ENCODE results near the gene TMEM266. TPM values are rescaled to one million over a fixed set of nuclear protein-coding genes. Genes with fewer than 3 reads are reported as not detected.

Gene TMEM266
- total and polyA plus RNA-seq, 2 of the 4 experiments (the other 2 are of a cell fraction), result not detected

- Histone ChIP-seq H2BK20ac (ENCODE audit: low read depth, low read length) (peak overlapping the region; percentile 79), H4K91ac (ENCODE audit: insufficient read depth, low read depth, low read length) (peak overlapping the region; percentile 97), H3K9ac (ENCODE audit: low read depth, low read length) (peak overlapping the region; percentile 24; the same call in 1 of the 2 replicates), H3K27ac (ENCODE audit: insufficient read depth, low read length) (peak overlapping the region; percentile 83), H3K4ac (ENCODE audit: low read depth, low read length) (peak overlapping the region; percentile 96), H2AFZ (replicated peaks; ENCODE audit: low read length, poor library complexity) (peak overlapping the region; percentile 93), H3K4me3 (ENCODE audit: insufficient read depth, low read depth, low read length) (no peak overlapping the region), H3K79me1 (ENCODE audit: low read depth in 1 of 2, low read length in 2 of 2) (no peaks in the 10 kb centered on the region), H3K23ac (ENCODE audit: low read depth, low read length) (peak overlapping the region; percentile 62; the same call in 1 of the 2 replicates), H2BK5ac (ENCODE audit: low read depth, low read length, poor library complexity, severe bottlenecking) (peak overlapping the region; percentile 75), H3K4me1 (ENCODE audit: control insufficient read depth, insufficient read depth, low read length) (peaks cover 19% of the 10 kb centered on the region), H3K56ac (ENCODE audit: extremely low read depth, insufficient read depth, low read length) (no peak overlapping the region), H3K4me2 (ENCODE audit: low read depth, low read length) (no peak overlapping the region), H3K18ac (ENCODE audit: low read depth, low read length) (peak overlapping the region; percentile 89), H3K14ac (replicated peaks; ENCODE audit: low read depth, low read length) (peak overlapping the region; percentile 87), H4K8ac (ENCODE audit: low read depth in 2 of 2, low read length in 2 of 2) (peak overlapping the region; percentile 97 to 98), H2AK9ac (replicated peaks; ENCODE audit: low read depth, low read length, poor library complexity) (peak overlapping the region; percentile 87), H4K5ac (ENCODE audit: low read depth, low read length) (peak overlapping the region; percentile 96), H2BK120ac (ENCODE audit: low read depth, low read length) (peak overlapping the region; percentile 92), H4K20me1 (ENCODE audit: insufficient read depth, low read length) (no peaks in the 10 kb centered on the region), H3K9me1 (ENCODE audit: insufficient read depth, low read length) (peaks cover 13% of the 10 kb centered on the region), H3K27me3 (ENCODE audit: control insufficient read depth, insufficient read depth, low read length) (no peaks in the 10 kb centered on the region), H2AK5ac (ENCODE audit: low read depth, low read length) (peak overlapping the region; percentile 88), H3K9me3 (ENCODE audit: control insufficient read depth, insufficient read depth, low read length) (no peaks in the 10 kb centered on the region), H3K36me3 (ENCODE audit: control insufficient read depth, insufficient read depth, low read length) (no peaks in the 10 kb centered on the region), H2BK15ac (ENCODE audit: low read depth, low read length) (peak overlapping the region; percentile 98; the same call in 2 of the 3 replicates)
- ChIA-PET POLR2A (ENCODE audit: unreplicated experiment) (no interaction called here), CTCF (interaction anchor here (0.6 kb wide), 1 partner anchor 579 kb away, joined by 3 read pairs; no protein-coding TSS in a partner anchor)
- no TSS peak for BruUV-seq (replicated peaks)
- no peak for DNase-seq
- intact Hi-C loops (cut with micrococcal nuclease), result no loop called here
- in situ Hi-C loops (cut with MboI; ENCODE audit: low sequenced_read_pairs), result no loop called here
- WGBS, 2 experiments (ENCODE audit: extremely low coverage in 2 of 2, insufficient read length in 1 of 2), result 90% methylated on average over 2 of the region's 10 CpGs; no CpG with 5 or more reads in 1 of the 2 experiments
- dilution Hi-C loops (cut with HindIII; ENCODE audit: low sequenced_read_pairs, unreplicated experiment), result no loop called here
- ATAC-seq (ENCODE audit: low read depth), result peak; percentile 36; the same call in 1 of the 2 replicates
- no peak for TF ChIP-seq MAZ (IDR thresholded peaks at IDR 0.05; ENCODE audit: borderline replicate concordance, low read depth, low read length)
- TF ChIP-seq NFE2L2 (IDR thresholded peaks at IDR 0.05; ENCODE audit: low read depth, low read length), result no peak
- TF ChIP-seq POLR2A (IDR thresholded peaks at IDR 0.05; ENCODE audit: low read depth, low read length), result no peak
- TF ChIP-seq RCOR1 (IDR thresholded peaks at IDR 0.05; ENCODE audit: insufficient replicate concordance, low read length), result no peak
- TF ChIP-seq FOS (IDR thresholded peaks at IDR 0.05; ENCODE audit: low read depth, low read length), result no peak
- no peak for TF ChIP-seq CEBPB (IDR thresholded peaks at IDR 0.05; ENCODE audit: low read depth, low read length)
- TF ChIP-seq RFX5 (IDR thresholded peaks at IDR 0.05; ENCODE audit: low read depth, low read length), result no peak
- TF ChIP-seq BHLHE40 (IDR thresholded peaks at IDR 0.05; ENCODE audit: low read depth, low read length), result no peak
- TF ChIP-seq USF2 (IDR thresholded peaks at IDR 0.05; ENCODE audit: low read depth, low read length), result no peak
- TF ChIP-seq CTCF (conservative IDR thresholded peaks at IDR 0.05; ENCODE audit: low read depth, low read length), result no peak
- TF ChIP-seq CHD1 (IDR thresholded peaks at IDR 0.05; ENCODE audit: low read depth, low read length), result no peak
- TF ChIP-seq ELK1 (IDR thresholded peaks at IDR 0.05; ENCODE audit: borderline replicate concordance, low read depth, low read length), result no peak
- no peak for TF ChIP-seq RAD21 (IDR thresholded peaks at IDR 0.05; ENCODE audit: low read length)
- no peak for TF ChIP-seq SMC3 (IDR thresholded peaks at IDR 0.05; ENCODE audit: low read depth, low read length)
- no peak for TF ChIP-seq MAFK (IDR thresholded peaks at IDR 0.05; ENCODE audit: low read depth, low read length)
These were observed 103.1 kb downstream of the TMEM266 start for GRCh38 chr15:76162784-76163456.
